Endothelial cell (in vitro differentiated cells): ENCODE results near the gene UBAC2. TPM values are rescaled to one million over a fixed set of nuclear protein-coding genes. Genes with fewer than 3 reads are reported as not detected.

Source experiments
- DNase-seq: peaks from one replicate; pipeline ENCODE4 v3.0.0; 2021; ENCODE audit warnings: low spot score
- H3K27ac Mint-ChIP-seq: one replicate; pipeline ENCODE4 v1.8.0; 2021; ENCODE audit warnings: mixed read lengths, inconsistent platforms; ENCODE audit not compliant: unreplicated experiment
- H3K27me3 Mint-ChIP-seq: one replicate; pipeline ENCODE4 v1.8.0; 2021; ENCODE audit warnings: mild to moderate bottlenecking, moderate library complexity, mixed read lengths, inconsistent platforms; ENCODE audit not compliant: unreplicated experiment
- H3K36me3 Mint-ChIP-seq: one replicate; pipeline ENCODE4 v1.8.0; 2021; ENCODE audit warnings: mild to moderate bottlenecking, low read depth, mixed read lengths, inconsistent platforms; ENCODE audit not compliant: unreplicated experiment
- H3K4me1 Mint-ChIP-seq: one replicate; pipeline ENCODE4 v1.8.0; 2021; ENCODE audit warnings: mild to moderate bottlenecking, mixed read lengths, inconsistent platforms; ENCODE audit not compliant: unreplicated experiment
- H3K4me3 Mint-ChIP-seq: one replicate; pipeline ENCODE4 v1.8.0; 2021; ENCODE audit warnings: mild to moderate bottlenecking, mixed read lengths, inconsistent platforms; ENCODE audit not compliant: unreplicated experiment
- H3K9me3 Mint-ChIP-seq: one replicate; pipeline ENCODE4 v1.8.0; 2021; ENCODE audit warnings: mixed read lengths, inconsistent platforms; ENCODE audit not compliant: unreplicated experiment
- total RNA-seq: library from RNA; stranded (reverse); fragmentation: NEBNext Ultra II Directional; extraction: Animal tissue kit (Norgen Biotek cat#: 25700); gene quantifications from one replicate; pipeline ENCODE4 v1.2.1, GENCODE V29; 2021; ENCODE audit not compliant: unreplicated experiment
- TF ChIP-seq, protein P1 (sequence below): fragments of 200-600 bp; sonication (generic); IDR thresholded peaks from one replicate; pipeline ENCODE4 v1.5.0; 2021; ENCODE audit warnings: antibody characterized with exemption; ENCODE audit not compliant: unreplicated experiment

UBAC2 gene
- total RNA-seq, 1 donor from 2014 or later = 58.6 TPM

DNA sequence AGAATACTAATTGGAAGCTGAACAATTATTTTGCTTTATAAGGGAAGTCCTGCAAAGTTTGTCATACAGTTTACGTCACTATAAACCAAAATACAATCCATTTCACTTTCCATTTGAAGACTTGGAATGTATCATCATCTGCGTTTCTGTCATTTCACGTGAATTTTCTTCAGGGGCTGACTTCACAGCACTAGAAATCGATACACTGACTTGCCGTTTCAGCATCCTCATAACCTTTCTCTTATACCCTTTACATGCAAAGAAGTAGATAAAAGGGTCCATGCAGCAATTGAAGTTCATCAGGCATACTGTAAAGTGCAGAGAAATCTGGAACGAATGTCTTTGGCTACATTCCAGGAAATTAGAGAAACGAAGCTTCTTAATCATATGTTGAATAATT lies 94.3 kb downstream of the UBAC2 start:
- H3K4me3 Mint-ChIP-seq = no peak overlapping the region
- no peak for DNase-seq
- TF ChIP-seq, protein P1, sequence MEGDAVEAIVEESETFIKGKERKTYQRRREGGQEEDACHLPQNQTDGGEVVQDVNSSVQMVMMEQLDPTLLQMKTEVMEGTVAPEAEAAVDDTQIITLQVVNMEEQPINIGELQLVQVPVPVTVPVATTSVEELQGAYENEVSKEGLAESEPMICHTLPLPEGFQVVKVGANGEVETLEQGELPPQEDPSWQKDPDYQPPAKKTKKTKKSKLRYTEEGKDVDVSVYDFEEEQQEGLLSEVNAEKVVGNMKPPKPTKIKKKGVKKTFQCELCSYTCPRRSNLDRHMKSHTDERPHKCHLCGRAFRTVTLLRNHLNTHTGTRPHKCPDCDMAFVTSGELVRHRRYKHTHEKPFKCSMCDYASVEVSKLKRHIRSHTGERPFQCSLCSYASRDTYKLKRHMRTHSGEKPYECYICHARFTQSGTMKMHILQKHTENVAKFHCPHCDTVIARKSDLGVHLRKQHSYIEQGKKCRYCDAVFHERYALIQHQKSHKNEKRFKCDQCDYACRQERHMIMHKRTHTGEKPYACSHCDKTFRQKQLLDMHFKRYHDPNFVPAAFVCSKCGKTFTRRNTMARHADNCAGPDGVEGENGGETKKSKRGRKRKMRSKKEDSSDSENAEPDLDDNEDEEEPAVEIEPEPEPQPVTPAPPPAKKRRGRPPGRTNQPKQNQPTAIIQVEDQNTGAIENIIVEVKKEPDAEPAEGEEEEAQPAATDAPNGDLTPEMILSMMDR = no peak
- H3K27ac Mint-ChIP-seq = no peak overlapping the region
- no peaks in the 10 kb centered on the region for H3K36me3 Mint-ChIP-seq
- no peaks in the 10 kb centered on the region for H3K4me1 Mint-ChIP-seq
- H3K9me3 Mint-ChIP-seq = no peaks in the 10 kb centered on the region
- peaks cover 1% of the 10 kb centered on the region for H3K27me3 Mint-ChIP-seq

- Mint-ChIP-seq H3K27ac (no peak overlapping the region), H3K9me3 (no peaks in the 10 kb centered on the region), H3K36me3 (no peaks in the 10 kb centered on the region), H3K4me3 (no peak overlapping the region), H3K4me1 (no peaks in the 10 kb centered on the region), H3K27me3 (peaks cover 1% of the 10 kb centered on the region)
- TF ChIP-seq, protein P1 = no peak
- DNase-seq = no peak
These were observed 95.0 kb downstream of the UBAC2 start for GRCh38 chr13:99295488-99296252.

DNA sequence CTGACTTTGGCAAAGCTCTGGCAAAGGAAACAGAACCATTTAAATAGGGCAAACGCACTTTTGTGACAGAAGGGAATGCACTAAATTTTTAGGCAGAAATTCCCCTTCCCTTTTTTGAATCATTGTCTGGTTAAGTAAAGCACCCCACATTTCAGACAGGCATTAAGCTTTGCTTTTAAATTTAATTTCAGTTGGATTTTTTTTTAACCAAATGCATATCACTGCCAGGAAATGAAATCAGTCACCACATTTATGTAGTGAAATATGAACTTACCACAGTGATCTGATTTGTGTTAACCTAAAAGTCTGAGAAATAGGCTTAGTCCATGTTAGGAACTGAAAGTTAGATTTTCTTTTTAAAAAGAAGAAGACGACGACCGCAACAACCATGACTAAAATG lies 95.7 kb downstream of the UBAC2 start:
- Mint-ChIP-seq H3K36me3 (no peaks in the 10 kb centered on the region), H3K27me3 (peaks cover 1% of the 10 kb centered on the region), H3K27ac (no peak overlapping the region), H3K4me1 (no peaks in the 10 kb centered on the region), H3K9me3 (no peaks in the 10 kb centered on the region), H3K4me3 (no peak overlapping the region)
- no peak for DNase-seq
- TF ChIP-seq, protein P1 = no peak

DNA sequence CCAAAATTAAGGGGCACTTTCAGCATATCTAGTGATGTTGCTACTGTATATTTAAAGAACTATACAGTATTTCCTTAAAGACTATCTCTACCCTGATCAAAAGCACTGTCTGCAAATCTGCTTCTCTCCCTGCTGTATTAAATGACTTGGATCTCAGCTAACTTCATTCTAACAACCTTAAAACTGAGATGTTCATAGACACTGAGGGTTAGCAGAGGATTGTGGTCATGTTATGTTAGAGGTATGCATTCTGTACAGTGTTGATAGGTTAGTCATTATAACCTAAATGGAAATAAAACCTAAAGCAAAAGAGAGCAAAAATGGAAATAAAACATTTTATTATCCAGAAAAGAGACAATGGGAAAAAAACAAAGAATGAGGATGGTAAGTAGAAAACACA lies 96.7 kb downstream of the UBAC2 start:
- TF ChIP-seq, protein P1 = no peak
- Mint-ChIP-seq H3K27me3 (peaks cover 1% of the 10 kb centered on the region), H3K36me3 (no peaks in the 10 kb centered on the region), H3K4me3 (no peak overlapping the region), H3K9me3 (no peaks in the 10 kb centered on the region), H3K27ac (no peak overlapping the region), H3K4me1 (no peaks in the 10 kb centered on the region)
- no peak for DNase-seq

DNA sequence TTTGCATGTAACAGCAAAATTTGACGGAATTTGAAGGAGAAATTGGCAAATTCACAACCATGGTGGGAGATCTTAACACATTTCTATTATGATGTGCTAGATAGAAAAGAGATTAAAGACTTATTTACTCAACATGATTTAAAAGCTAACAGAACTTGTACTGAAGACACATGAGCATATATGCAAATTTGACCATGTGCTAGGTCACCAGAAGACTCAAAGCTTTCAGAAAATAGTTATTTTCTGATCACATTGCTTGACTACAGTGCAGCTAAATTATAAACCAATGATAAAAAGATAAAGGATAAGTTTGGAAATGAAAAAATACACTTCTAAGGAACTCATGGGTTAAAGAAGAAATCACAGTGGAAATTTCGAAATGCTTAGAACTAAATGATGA lies 97.4 kb downstream of the UBAC2 start:
- Mint-ChIP-seq H3K36me3 (no peaks in the 10 kb centered on the region), H3K4me3 (no peak overlapping the region), H3K27ac (no peak overlapping the region), H3K4me1 (no peaks in the 10 kb centered on the region), H3K27me3 (peaks cover 1% of the 10 kb centered on the region), H3K9me3 (no peaks in the 10 kb centered on the region)
- TF ChIP-seq, protein P1 = no peak
- DNase-seq = no peak
